GM18951 (cell line): ENCODE data around the gene MICAL3.
"Not testable (repeated sequence)": the region's sequence is repeated elsewhere in the genome, so short reads cannot be mapped to it uniquely, and the experiment has no call there.

Experiments
- POLR2A ChIP-seq: IDR thresholded peaks from 4 replicates; pipeline ENCODE4 v1.6.1; 2011; ENCODE audit warnings: mild to moderate bottlenecking; ENCODE audit not compliant: insufficient read length, insufficient read depth; ENCODE audit errors: extremely low read depth
- in situ Hi-C: fragments of 300-500 bp; cut with MboI; formaldehyde crosslinking; loops from one replicate; pipeline ENCODE4 v1.12.0; 2022; ENCODE audit warnings: low sequenced_read_pairs, mixed read lengths, inconsistent platforms; ENCODE audit not compliant: unreplicated experiment

MICAL3 gene

GRCh38 chr22:18024276-18024939, at the start of gene MICAL3:
MICAL3 (minus strand) TSS chr22:18024561; CDS start chr22:17906812, 117,749 bp downstream.
- no peak for TF ChIP-seq POLR2A
- in situ Hi-C loops = no loop called here

- in situ Hi-C loops = not testable (repeated sequence)
Observed at GRCh38 chr22:18073927-18074326, 49.6 kb upstream of the MICAL3 start.

- in situ Hi-C loops = no loop called here
- TF ChIP-seq POLR2A = no peak
Observed at GRCh38 chr22:18073467-18073866, 49.1 kb upstream of the MICAL3 start.

GRCh38 chr22:18071968-18072310, 47.6 kb upstream of the MICAL3 start:
- in situ Hi-C loops = no loop called here
- no peak for TF ChIP-seq POLR2A

GRCh38 chr22:18071307-18071967, 47.1 kb upstream of the MICAL3 start:
- in situ Hi-C loops = not testable (repeated sequence)

GRCh38 chr22:18070556-18071306, 46.4 kb upstream of the MICAL3 start:
- in situ Hi-C loops = no loop called here
- TF ChIP-seq POLR2A = no peak

GRCh38 chr22:18070041-18070440, 45.7 kb upstream of the MICAL3 start:
- TF ChIP-seq POLR2A = no peak
- in situ Hi-C loops = no loop called here

GRCh38 chr22:18069041-18069440, 44.7 kb upstream of the MICAL3 start:
- TF ChIP-seq POLR2A = no peak
- in situ Hi-C loops = loop anchor here (5.0 kb wide), 1 partner anchor 237 kb away; no protein-coding TSS in a partner anchor

GRCh38 chr22:18068381-18068988, 44.1 kb upstream of the MICAL3 start:
- TF ChIP-seq POLR2A = no peak
- in situ Hi-C loops = loop anchor here (5.0 kb wide), 1 partner anchor 236 kb away; no protein-coding TSS in a partner anchor

- no peak for TF ChIP-seq POLR2A
- in situ Hi-C loops = loop anchor here (5.0 kb wide), 1 partner anchor 235 kb away; no protein-coding TSS in a partner anchor
Observed at GRCh38 chr22:18067548-18068341, 43.4 kb upstream of the MICAL3 start.

- in situ Hi-C loops = loop anchor here (5.0 kb wide), 1 partner anchor 235 kb away; no protein-coding TSS in a partner anchor
- no peak for TF ChIP-seq POLR2A
Observed at GRCh38 chr22:18067121-18067520, 42.8 kb upstream of the MICAL3 start.

- TF ChIP-seq POLR2A = no peak
- in situ Hi-C loops = loop anchor here (5.0 kb wide), 1 partner anchor 234 kb away; no protein-coding TSS in a partner anchor
Observed at GRCh38 chr22:18066181-18066859, 42.0 kb upstream of the MICAL3 start.
